Subcutaneous adipose tissue (tissue), 4 donors: ENCODE results near the gene RTTN. TPM values are rescaled to one million over a fixed set of nuclear protein-coding genes. Genes with fewer than 3 reads are reported as not detected.

ENCODE experiments used
- CTCF ChIP-seq: fragments of 450-650 bp; IDR thresholded peaks from one replicate; pipeline ENCODE4 v1.5.1; 2016; ENCODE audit warnings: low read depth, mild to moderate bottlenecking, control low read depth, antibody characterized with exemption, moderate library complexity
- total RNA-seq, 4 donors: library from RNA; depleted of rRNA; stranded (reverse); fragments of >200 nt; gene quantifications; one replicate each; pipeline ENCODE4 v1.1.0, GENCODE V29; 2016

The RTTN gene
- total RNA-seq, 4 donors from 2014 or later: 13.1 to 24.1 (median 19.9) TPM

GRCh38 chr18:70182548-70182947, 22.9 kb downstream of the RTTN start:
- TF ChIP-seq CTCF: no peak

- TF ChIP-seq CTCF: no peak
Observed at GRCh38 chr18:70181725-70182124, 23.8 kb downstream of the RTTN start.

- no peak for TF ChIP-seq CTCF
Observed at GRCh38 chr18:70181015-70181414, 24.5 kb downstream of the RTTN start.

- no peak for TF ChIP-seq CTCF
Observed at GRCh38 chr18:70176537-70176936, 28.9 kb downstream of the RTTN start.

- no peak for TF ChIP-seq CTCF
Observed at GRCh38 chr18:70175216-70175615, 30.3 kb downstream of the RTTN start.

- TF ChIP-seq CTCF: no peak
Observed at GRCh38 chr18:70172225-70172624, 33.3 kb downstream of the RTTN start.

- TF ChIP-seq CTCF: no peak
Observed at GRCh38 chr18:70169747-70170146, 35.7 kb downstream of the RTTN start.
